GM21447 (cell line): Measurements from ENCODE around the gene CEACAM8.
"Not testable (repeated sequence)": the region's sequence is repeated elsewhere in the genome, so short reads cannot be mapped to it uniquely, and the experiment has no call there.

Source experiments
- ATAC-seq: cut with Tn5 transposase; IDR thresholded peaks from one replicate; pipeline ENCODE4 v1.9.1; 2021; ENCODE audit not compliant: unreplicated experiment

Gene CEACAM8

GRCh38 chr19:42576241-42576640 is 18.5 kb downstream of the CEACAM8 start:
- ATAC-seq = no peak

DNA sequence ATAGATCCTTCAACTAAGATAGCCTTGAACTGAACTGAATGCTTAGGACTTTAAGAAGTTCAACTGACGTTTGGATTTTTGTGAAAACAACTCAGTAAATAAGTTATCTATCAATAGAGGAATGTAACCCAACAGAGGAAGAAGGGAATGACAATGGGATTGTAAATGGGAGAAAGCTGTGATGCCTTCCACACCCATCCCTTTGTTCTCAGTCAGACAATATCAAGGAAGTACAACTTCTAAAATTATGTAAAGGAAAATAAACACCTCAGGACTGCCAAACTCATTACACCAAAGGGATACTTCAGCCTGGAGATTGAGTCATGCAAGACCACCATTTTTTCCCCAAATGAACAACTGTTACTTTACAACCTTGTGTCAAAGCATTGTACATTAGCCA is 21.1 kb downstream of the CEACAM8 start:
- ATAC-seq = no peak

GRCh38 chr19:42571116-42571515 is 23.6 kb downstream of the CEACAM8 start:
- no peak for ATAC-seq

DNA sequence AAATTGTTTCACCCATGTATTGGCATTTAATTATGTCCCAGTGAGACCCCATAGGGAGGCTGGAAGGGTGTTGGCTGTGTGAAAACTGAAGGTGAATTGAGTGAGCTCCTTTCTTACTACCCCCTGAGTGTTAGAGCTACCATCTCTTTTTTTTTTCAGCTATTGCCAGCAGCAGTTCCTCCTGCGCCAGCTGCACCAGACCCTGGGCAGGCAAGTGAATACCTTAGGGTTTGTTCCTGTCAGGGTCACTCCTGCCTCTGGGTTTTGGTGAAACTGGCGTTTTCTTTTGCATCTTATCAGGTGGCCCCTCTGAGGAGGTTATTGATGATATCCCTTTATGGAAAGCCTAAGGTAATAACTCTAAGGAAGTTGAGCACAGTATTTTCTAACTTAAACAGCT is 25.5 kb downstream of the CEACAM8 start:
- no peak for ATAC-seq

- ATAC-seq = no peak
Observed at GRCh38 chr19:42568006-42568405, 26.7 kb downstream of the CEACAM8 start.

GRCh38 chr19:42567567-42567966 is 27.2 kb downstream of the CEACAM8 start:
- no peak for ATAC-seq

GRCh38 chr19:42563352-42564210 is 31.1 kb downstream of the CEACAM8 start:
- no peak for ATAC-seq

DNA sequence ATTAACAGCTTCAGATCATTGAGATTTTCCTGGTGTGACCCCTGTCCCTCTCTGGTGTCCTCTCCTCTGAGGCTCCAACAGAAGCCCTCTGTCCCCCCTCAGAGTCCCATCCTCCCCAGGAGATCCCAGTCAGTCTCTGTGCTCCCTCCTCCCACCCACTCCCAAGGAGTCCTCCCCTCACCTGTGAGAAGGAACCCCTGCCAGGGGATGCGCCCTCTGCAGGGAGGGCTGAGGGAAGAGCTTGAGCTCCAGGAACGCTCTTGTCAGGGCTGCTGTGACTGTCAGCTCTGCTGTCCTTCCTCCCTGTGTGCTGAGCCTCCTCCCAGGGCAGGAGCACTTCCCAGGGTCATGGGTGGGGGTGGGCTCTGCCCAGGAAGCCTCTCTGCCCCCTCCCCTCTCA is 33.2 kb downstream of the CEACAM8 start:
- no peak for ATAC-seq

- ATAC-seq = no peak
Observed at GRCh38 chr19:42560731-42561130, 34.0 kb downstream of the CEACAM8 start.

DNA sequence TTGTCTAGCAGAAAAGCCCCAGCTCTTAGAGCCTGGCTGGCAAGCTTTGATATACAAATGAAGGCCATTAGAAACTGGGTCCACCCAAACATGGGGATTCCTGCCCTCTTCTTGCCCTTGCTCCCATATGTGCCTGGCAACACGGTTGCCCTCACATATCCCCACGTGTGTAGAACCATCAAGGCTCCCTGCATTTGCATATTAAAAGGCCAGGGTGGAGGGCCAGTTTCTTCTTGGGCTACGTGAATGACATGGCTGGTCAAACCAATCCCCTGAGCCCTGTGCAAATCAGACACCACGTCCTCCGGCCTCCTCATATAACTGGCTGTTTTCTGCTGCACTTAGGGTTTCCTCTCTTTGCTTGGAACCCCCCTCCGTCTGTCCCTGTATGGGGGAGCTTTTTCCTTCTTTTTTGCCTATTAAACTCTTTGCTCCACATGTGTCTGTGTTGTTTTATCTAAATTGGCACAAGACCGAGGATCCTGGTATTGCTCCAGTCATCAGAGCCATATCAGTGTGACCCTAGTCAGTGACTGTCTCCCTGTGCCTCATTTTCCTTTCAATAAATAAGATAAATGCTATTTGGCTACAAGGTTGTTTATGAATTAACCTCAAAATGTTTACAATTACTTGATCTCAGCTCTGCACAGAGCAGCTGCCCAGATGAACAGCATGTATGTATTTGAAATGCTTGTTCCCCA is 36.1 kb downstream of the CEACAM8 start:
- no peak for ATAC-seq

DNA sequence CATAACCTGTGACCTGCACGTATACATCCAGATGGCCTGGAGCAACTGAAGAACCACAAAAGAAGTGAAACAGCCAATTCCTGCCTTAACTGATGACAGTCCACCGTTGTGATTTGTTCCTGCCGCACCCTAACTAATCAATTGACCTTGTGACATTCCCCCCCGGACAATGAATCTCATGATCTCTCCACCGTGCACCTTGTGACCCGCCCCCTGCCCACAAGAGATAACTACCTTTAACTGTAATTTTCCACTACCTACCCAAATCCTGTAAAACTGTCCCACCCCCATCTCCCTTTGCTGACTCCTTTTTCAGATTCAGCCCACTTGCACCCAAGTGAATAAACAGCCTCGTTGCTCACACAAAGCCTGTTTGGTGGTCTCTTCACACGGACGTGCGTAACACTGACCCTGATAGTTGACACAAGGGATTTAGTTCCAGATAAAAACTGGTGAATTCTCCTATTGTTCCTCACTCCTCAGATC is 37.3 kb downstream of the CEACAM8 start:
- ATAC-seq = not testable (repeated sequence)

DNA sequence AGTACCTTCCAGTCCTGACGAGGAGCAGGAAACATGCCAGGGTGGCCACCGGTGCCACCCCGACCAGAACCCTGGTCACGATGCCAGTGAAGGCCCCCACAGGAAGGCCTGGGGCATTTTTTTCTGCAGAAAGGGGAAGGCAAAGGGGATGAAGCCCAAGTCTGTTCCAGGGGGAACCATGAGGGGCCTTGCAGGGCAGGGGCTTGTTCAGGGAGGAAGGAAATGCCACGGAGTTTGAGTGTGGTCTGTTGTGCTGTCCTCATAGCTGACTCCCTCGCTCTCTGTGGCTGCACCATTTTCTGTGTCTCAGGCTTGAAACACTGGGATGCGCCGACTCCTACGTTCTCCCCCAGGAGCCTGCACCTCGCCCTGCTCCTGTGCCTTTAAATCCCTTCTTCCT is 38.9 kb downstream of the CEACAM8 start:
- no peak for ATAC-seq

- no peak for ATAC-seq
Observed at GRCh38 chr19:42555317-42555716, 39.4 kb downstream of the CEACAM8 start.

DNA sequence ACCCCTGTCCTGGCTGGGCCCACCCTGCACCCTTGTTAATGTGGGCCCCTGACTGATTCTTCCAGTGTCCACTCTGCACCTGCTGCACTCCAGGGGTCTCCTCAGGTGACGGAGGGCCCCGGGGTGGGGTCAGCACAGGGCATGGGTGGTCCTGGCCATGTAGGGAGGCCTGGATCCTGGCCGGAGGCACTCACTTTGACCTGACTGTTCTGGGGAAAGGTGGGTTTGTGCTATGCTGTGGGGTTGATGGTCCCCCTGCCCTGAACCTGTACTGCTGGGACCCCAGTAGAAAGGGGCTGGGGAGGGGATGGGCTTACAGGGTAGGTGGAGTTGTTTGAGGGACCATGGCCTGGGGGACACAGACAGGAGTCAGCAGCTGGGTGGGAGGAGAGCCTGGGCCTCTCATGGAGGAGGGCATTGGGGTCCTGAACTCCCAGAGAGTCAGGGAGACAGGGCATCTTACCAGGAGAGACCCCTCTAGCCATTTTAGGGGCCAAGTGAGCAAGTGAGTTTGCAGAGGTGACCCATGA is 40.6 kb downstream of the CEACAM8 start:
- ATAC-seq = no peak

DNA sequence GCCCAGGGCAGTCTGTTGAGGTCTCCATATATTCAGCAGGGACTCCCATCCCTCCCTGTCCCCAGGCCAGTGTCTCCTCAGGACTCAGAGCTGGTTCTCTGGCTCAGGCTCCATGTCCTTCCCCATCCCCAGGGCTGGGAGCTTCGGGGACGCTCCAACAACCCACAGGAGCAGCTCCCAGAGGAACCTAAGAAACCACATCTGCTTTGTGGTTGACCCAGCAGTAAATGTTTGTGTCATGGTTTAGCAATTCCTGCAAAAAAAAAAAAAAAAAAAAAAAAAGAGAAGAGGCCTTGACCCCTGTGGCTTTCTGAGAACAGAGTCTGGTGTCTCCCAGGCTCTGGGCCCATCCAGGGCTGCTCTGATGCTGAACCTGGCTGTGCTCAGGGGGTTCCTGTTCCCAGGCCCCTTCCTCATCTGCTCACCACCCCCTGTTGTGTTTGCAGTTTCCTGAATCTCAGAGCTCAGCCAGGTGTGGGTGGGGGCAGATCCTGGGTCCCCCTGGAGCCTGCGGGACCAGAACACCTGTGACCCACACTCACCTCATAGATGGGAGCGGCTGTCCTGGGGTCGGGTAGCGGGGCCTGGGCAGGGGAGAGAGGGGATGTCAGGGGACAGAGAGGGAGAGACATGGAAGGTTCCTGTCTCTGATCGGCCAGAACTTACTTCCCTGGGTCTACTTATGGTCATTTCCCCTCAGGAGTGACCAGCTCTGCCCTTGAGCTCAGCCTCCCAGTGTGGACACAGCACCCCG is 41.3 kb downstream of the CEACAM8 start:
- no peak for ATAC-seq

DNA sequence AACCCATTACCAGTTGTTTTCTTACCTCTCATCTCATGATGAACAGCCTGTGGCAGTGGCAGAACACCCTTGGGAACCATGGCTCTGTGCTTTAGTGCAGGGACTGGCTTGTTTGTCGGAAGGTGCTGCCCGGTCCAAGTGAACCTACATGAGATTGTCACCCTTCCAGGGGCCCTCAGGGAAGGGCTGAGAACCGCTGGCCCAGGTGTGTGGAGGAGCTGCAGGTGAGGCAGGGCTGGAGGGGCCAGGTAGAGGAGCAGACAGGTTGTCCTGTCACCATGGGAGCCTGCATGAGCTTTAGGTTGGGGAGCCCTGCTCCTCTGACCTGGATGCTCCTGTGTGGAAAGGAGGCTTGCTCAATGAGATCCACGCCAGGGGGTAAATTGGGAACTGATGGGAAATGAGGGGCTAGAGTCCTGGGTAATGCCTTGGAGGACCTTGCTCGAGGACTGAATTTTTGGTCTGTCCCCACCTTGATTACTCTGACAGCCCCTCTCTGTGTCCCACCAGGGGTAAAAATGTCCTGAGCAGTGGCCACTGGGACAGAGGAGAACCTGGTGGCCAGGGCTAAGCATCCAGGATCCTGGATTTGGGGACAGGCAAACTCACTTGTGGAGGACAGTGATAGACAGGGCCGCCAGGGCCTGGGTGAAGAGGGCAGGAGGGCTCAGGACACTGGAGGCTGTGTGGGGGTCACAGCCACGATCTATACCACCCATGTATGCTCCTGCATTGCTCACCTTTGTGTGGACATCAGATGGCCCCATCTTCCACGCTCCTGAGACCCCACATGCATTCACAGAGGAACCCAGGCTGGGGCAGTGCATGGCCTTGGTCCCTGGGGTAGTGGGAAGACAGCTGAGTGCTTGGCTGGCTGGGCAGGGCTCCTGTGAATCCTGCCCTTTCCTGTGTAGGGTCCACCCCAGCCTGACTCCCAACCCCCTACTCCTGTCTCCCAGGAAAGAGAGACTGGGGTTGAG is 42.3 kb downstream of the CEACAM8 start:
- ATAC-seq = no peak

DNA sequence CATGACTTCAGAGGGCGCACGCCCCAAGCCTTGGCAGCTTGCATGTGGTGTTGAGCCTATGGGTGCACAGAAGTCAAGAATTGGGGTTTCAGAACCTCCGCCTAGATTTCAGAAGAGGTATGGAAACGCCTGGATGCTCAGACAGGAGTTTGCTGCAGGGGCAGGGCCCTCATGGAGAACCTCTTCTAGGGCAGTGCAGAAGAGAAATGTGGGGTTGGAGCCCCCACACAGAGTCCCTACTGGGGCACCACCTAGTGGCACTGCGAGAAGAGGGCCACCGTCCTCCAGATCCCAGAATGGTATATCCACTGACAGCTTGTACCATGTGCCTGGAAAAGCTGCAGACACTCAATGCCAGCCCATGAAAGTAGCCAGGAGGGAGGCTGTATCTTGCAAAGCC is 44.2 kb downstream of the CEACAM8 start:
- ATAC-seq = not testable (repeated sequence)

- ATAC-seq = not testable (repeated sequence)
Observed at GRCh38 chr19:42549067-42549466, 45.7 kb downstream of the CEACAM8 start.

GRCh38 chr19:42548552-42548951 is 46.2 kb downstream of the CEACAM8 start:
- no peak for ATAC-seq

GRCh38 chr19:42547929-42548328 is 46.8 kb downstream of the CEACAM8 start:
- ATAC-seq = no peak
